Activated T-helper 1 cell treated with Interleukin-2 at 50 U/mL for 16 hours (primary cell): Measurements from ENCODE around the gene RAB1B.
"Not testable (repeated sequence)": the region's sequence is repeated elsewhere in the genome, so short reads cannot be mapped to it uniquely, and the experiment has no call there.

ENCODE experiments used
- DNase-seq: peaks from one replicate; pipeline ENCODE4 v3.0.0-alpha.2; 2020; ENCODE audit warnings: low read depth

The RAB1B gene

DNA sequence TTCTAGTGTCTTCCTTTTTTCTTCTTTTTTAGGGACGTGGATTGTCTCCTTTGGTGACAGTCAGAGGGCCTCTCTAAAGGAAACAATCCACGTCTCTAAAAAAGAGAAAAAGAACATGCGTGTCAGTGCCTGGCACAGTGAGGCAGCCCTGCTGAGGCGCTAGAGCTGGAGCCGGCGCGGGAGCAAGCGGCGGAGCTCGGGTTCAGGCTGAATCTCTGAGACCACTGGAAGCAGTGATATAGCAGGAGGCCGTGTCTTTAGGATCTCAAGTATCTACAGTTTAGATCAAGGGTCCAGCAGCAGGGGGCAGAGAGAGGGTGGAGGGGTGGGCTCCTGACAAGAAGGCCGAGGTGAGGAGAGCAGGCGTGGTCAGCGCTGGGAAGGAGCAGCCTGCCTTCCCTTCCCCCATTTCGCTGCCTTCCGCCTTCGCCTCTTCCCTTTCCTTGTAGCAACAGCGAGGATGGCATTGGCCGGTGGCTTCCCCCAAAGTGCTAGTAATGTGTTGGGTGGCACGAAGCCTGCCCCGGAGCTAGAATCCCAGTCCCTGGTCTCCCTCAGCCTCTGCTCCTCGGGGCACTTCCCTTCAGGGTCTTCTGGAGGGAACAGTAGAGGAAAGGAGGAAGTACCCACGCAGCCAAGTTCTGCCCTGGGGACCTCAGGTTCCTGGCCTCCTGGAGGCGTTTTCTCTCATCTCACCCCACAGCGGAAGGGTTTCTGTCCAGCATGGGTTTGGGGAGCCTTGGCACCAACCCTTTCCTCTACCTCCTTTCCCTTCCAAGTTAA, 28.2 kb upstream of the RAB1B start:
- DNase-seq = no peak

DNA sequence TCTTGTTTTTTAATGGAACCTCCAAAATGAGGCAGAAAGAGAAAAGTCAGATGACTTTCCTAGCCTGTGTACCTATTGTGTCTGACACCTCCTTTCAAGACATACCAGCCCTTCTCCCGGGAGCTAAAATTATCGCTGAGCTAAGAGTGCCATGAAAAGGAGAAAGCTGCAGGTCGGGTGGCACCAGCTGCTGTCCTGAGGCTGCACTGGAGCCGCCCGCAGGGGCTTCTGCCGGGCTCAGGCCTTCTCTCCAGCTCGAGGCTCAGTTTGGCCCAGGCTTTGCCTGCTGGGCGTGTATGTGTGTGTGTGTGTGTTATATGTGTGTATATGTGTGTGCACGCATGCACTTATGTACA, 27.7 kb upstream of the RAB1B start:
- DNase-seq = no peak

DNA sequence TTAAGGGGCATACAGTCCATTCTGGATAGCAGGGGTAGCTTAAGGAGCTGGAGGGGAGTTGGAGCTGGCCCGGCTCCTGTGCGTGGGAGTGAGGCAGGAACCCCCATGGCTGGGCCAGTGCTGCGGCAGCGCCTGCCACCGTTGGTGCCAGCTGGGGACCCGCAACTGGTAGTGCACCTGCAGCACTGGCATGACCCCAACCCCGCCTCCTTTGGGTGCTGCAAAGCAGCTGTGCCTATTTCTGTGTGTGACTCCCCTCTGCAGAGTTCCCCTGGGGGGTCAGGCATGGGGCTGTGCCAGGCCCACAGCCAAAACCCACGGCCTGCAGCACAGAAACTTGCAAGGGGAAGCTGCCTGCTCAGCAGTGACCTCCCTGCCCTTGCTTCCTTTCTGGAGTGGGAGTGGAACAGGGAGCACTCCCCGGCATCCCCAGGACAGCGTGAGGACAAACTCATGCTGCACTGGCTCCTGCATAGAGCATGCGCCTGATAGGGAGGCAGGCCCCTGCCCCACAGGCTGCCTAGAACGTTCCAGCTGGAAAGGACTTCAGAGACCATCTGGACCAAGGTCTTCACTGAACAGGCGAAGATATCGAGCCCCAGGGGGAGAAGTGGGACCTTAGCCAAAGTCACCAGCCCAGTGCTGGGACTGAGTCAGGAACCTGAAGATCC, 26.2 kb upstream of the RAB1B start:
- no peak for DNase-seq

- DNase-seq = no peak
These were observed 24.5 kb upstream of the RAB1B start for GRCh38 chr11:66243782-66244535.

GRCh38 chr11:66247295-66247694, 21.1 kb upstream of the RAB1B start:
- no peak for DNase-seq

DNA sequence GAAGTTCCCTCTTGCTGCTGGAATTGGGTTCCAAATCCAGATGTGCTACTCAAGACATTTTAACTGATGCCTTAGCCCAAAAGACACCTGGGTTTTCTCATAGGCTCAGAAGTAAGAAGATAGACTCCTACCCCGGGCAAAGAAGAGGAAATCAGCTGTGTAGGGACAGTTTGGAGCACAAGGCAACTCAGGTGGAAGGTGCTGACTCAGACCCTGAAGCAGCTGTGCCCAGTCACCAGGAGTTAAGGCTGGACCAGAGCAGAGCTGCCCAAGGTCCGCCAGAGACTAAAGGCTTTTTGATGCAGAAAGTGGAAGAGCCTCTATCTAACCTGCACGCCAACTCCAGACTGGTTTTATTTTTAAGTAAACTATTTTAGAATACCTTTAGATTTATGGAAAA, 20.6 kb upstream of the RAB1B start:
- DNase-seq = no peak

DNA sequence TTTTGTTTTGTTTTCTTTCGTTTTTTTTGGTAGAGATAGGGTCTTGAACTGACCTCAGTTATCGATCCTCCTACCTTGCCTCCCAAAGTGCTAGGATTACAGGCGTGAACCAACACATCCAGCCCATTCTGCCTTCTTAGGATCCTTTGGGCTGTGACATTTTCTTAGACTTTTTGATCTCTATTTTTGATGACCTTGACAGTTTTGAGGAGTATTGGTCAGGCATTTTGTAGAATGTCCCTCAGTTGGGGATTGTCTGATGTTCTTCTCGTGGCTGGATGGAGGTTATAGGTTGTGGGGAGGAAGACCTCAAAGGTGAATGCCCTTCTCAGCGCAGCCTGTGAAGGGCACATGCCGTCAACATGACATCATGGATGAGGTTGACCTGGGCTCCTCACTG, 19.5 kb upstream of the RAB1B start:
- no peak for DNase-seq

GRCh38 chr11:66251809-66252208, 16.6 kb upstream of the RAB1B start:
- DNase-seq = no peak

- not testable (repeated sequence) for DNase-seq
These were observed 15.4 kb upstream of the RAB1B start for GRCh38 chr11:66253081-66253480.

DNA sequence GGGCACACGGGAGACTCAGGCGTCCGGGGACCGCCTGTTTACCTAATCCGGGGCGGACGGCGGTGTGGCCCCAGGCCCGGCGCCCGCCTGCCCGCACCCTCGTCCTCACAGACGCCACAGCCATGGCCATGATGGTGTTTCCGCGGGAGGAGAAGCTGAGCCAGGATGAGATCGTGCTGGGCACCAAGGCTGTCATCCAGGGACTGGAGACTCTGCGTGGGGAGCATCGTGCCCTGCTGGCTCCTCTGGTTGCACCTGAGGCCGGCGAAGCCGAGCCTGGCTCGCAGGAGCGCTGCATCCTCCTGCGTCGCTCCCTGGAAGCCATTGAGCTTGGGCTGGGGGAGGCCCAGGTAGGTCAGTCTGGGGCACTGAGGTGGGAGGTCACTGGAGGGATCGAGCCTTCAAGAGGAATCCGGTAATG, 10.0 kb upstream of the RAB1B start:
- DNase-seq = no peak

GRCh38 chr11:66259225-66259624, 9.2 kb upstream of the RAB1B start:
- no peak for DNase-seq

DNA sequence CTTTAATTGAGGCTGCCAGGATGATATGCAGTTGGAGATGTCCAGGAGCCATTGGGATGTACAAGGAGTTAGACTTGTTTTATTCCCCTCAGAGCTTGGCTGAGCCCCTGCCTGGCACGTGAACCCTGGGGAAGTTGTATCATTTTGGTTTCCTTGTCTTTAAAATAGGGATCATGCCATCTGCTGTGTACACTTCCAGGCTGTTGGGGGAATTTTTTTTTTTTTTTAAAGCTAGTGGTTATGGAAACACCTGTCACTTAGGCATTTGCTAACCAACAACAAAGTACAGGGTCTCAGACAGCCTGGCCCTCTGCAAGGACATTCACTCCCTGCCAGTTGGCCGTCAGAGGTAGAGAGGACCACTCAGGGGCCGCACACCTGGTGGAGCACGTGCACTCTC, 8.5 kb upstream of the RAB1B start:
- DNase-seq = no peak

- no peak for DNase-seq
These were observed 6.9 kb upstream of the RAB1B start for GRCh38 chr11:66261578-66261977.

GRCh38 chr11:66262191-66262590, 6.2 kb upstream of the RAB1B start:
- no peak for DNase-seq

DNA sequence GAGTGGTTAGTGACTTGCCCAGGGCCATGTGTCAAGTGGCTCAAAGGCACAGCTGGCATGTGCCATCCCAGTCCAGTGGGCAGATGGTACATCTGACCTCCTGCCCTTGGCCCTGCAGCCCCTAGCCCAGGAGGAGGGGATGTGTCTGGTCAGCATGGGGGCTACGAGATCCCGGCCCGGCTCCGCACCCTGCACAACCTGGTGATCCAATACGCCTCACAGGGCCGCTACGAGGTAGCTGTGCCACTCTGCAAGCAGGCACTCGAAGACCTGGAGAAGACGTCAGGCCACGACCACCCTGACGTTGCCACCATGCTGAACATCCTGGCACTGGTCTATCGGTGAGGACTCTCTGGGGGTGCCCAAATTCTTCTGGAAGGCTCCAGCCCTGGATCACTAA, 5.7 kb upstream of the RAB1B start:
- no peak for DNase-seq

DNA sequence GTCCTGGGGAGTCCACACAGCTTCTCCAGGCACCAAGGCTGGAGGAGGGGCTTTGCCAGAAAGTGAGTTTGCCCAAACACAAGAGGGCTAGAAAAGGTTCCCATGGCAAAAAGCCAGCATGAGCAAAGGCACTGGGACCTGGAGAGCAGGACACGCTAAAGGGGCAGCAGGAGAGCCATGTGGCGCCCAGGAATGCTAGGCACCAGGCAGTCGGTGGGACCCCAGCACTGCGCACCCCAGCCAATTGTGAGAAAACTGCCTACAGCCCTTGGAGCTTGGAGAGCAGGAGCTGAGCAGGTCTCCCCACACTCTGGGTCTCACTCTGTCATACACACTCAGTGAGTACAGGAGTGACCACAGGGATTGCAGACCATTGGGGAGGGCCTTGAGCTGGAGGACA, 5.2 kb upstream of the RAB1B start:
- DNase-seq = no peak

- DNase-seq = no peak
These were observed 4.7 kb upstream of the RAB1B start for GRCh38 chr11:66263785-66264184.

- DNase-seq = no peak
These were observed 4.1 kb upstream of the RAB1B start for GRCh38 chr11:66264383-66264782.

GRCh38 chr11:66264914-66265313, 3.5 kb upstream of the RAB1B start:
- no peak for DNase-seq

DNA sequence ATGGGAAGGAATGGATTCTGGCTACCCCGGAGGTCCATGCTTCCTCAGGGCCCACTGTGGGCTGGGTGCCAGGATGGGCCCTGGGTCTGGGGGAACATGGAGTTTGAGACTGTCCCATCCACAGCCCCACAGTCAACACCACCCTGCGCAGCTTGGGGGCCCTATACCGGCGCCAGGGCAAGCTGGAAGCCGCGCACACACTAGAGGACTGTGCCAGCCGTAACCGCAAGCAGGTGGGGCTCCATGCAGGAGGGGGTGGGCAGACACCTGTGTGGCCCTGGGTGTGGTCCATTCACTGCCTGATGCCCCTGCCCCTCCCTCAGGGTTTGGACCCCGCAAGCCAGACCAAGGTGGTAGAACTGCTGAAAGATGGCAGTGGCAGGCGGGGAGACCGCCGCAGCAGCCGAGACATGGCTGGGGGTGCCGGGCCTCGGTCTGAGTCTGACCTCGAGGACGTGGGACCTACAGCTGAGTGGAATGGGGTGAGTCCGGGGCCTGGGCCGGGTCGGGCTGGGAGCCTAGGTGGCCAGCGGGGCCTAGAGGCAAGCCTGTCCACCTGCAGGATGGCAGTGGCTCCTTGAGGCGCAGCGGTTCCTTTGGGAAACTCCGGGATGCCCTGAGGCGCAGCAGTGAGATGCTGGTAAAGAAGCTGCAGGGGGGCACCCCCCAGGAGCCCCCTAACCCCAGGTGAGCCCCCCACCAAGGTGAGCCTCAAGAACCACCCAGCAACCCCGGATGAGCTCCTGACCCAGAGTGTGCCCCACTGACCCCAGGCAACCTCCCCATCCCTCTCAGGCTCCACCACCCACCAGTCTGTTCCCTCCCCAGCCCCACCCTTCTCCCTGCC, 2.7 kb upstream of the RAB1B start:
- DNase-seq = no peak

GRCh38 chr11:66266378-66267038, 1.9 kb upstream of the RAB1B start:
- DNase-seq = no peak

DNA sequence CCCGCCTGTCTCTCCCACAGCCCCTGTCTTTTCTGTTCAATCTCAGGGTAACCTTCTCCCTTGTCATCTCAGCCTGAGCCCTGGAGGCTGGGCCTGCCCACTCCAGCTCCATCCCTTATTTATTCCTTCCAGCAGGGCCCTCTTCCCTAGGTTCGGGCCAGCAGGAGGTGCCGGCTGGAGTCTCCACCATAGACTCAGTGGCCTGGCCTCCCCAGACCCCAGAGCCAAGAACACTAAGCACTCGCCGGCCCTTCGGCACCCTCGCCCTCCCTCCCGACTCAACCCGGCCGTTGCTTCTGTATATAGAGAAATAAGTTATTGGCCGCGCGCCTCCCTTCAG, 1.4 kb upstream of the RAB1B start:
- DNase-seq = no peak
